ENCODE measurements around the gene LDLRAP1.

LDLRAP1 gene

DNA sequence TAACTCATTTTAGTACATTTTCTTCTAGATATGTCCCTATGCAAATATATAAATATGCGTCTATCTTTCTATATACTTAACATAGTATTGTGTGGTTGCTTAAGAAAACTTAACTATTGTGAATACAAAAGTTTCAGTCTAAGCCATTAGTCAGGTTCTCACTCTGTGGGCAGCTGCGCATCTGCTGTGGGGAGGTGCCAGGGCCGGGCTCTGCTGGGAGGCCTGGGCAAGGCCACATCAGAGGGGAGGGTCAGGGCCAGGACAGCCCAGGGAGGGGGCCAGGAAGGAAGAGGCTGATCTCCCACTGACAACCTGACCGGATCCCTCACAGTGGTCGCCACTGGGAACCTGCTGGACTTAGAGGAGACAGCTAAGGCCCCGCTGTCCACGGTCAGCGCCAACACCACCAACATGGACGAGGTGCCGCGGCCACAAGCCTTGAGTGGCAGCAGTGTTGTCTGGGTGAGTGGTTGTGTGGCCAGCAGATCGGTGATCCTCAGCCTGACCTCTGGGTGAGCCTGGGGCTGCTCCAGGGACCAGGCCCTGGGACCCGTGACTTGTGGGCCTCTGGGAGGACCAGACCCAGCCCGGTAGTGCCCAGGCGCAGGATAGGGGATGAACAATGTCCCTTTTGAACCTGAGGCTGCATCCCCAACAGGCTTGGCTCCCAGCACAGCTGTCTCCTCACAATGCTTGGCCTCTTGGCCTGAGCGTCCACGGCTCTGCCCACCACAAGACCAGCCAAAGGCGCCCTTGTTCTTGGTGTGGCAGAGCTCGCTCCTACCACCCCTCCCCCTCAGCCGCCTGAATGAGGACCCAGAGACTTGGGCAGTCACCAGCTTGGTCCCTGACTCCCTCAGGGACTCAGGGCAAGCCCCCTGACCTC is 20.2 kb downstream of the LDLRAP1 start:
- no peak for DNase-seq

DNA sequence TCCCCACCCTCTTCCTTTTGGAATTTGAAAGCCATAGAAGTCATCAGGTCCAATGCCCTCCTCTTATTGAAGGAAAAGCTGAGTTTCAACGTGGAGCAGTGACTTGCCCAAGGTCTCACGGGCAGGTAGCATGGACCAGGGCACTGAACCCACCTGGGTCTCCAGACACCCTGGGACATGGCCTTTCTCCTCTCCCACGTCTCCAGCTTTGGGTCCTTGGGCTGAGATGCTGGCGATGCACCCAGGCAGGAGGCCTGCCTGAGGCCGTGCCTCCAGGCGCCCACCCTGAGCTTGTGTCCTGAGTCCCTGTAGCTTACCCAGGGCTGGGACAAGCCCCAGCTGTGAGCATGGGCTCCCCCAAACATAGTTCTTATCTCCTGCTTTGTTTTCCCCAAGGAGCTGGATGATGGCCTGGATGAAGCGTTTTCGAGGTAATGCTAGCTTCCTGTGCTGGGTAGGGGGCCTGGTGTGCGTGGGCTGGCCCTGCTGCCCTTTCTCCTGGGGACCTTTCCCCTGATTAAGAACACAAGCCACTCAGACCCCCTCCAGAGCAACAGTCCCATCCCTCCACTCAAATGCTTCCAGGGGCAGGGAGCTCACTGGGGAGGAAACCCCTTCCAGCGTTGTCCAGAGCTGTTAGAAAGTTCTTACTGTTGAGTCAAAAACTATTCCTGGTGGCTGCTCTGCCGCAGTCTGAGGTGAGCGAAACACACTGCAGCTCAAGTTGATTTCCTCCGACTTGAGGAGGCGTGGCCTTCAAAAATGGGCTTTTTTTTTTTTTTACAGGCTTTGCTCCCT is 21.6 kb downstream of the LDLRAP1 start:
- DNase-seq: no peak

DNA sequence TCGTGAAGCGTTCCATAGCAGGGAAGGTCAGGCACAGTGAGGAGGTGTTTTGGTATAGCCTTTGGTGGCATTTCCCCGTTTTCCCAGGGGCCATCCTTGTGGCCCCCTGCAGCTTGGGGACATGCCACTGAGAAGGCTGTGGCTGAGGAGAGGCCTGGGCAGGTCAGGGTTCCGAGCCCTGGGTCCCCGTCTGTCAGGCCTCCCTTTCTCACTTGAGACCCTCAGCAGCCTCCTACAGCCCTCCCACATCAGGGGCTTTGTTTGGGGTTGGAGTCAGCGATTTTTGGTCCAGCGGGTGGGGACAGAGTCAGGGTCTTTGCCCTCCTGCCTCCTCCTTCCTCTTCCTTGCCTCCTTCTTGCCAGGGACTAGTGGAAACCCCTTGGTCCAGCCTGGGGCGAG is 22.2 kb downstream of the LDLRAP1 start:
- no peak for DNase-seq

GRCh38 chr1:25566176-25566729 is 22.8 kb downstream of the LDLRAP1 start:
- no peak for DNase-seq

GRCh38 chr1:25566730-25567341 is 23.4 kb downstream of the LDLRAP1 start:
- DNase-seq: no peak

- DNase-seq: no peak
Observed at GRCh38 chr1:25567710-25568089, 24.3 kb downstream of the LDLRAP1 start.

- DNase-seq: no peak
Observed at GRCh38 chr1:25568090-25568833, 24.9 kb downstream of the LDLRAP1 start.

GRCh38 chr1:25568834-25569596 is 25.6 kb downstream of the LDLRAP1 start:
- DNase-seq: no peak

GRCh38 chr1:25569597-25570396 is 26.4 kb downstream of the LDLRAP1 start:
- DNase-seq: no peak

DNA sequence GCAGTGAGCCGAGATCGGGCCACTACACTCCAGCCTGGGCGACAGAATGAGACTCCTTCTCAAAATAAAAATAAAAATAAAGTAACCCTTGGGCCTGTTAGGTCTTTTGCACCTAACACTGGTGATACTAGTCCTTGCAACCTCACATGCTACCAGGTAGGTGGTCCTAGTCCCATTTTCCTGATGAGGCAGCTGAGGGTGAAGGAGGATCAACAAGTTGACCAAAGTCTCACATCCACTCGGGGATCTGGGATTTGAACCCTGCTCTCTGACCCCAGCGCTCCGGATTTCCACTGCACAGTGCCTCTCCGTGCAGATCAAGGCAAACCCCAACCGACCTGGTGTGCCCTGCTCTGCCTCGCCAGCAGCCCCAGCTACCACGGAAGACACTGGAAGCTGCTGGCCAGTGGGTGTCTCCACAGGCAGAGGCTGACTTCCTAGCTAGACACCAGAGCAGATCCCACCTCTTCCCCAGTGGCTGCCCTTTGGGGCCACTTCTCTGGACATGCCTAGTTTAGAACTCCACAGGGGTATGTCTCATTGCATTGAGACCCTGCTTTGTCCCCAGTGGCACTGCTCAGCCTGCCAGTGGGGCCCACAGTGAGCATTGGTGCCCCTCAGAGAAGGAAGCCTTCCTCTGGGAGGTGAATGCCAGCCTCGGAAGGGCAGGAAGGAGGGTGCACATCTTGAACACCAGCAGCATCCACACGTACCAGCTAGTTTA is 27.6 kb downstream of the LDLRAP1 start:
- DNase-seq: no peak

DNA sequence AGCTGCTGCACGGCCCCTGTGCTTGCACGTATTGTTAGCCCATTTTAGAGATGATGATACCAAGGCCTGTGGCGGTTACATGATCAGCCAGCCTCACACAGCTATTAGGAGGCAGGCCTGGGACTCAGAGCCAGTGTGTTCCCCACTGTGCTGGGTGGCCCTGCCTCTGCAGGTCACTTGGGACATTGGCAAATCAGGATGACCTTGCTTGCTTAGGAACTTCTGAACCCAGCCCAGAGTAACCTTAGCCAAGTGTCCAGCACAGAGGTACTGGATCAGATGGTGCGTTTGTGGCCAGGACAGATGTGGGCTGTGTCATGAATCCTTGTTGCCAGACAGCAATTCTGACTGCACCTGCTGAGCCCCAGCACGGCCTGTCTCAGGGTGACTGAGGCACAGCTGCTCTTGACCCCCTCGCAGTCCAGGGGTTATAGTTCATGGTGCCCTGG is 28.1 kb downstream of the LDLRAP1 start:
- DNase-seq: no peak

DNA sequence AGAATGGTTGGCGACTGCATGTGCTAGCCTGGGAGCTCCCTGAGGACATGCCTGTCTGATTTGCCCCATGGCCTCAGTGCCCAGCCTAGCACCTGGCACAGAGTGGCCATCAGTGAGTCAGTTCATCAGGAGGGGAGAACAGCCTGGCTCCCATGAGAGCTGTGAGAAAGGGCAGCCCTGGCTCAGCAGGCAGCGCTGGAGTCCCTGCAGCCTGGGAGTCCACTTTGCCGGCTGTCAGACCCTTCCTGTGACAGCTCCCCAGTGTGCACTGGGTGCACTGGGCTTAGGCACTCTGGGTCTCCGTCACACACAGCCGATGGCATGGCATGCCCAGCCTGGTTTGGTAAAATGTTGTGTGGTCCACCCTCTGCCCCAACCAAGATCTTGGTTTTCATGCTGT is 28.7 kb downstream of the LDLRAP1 start:
- DNase-seq: no peak

DNA sequence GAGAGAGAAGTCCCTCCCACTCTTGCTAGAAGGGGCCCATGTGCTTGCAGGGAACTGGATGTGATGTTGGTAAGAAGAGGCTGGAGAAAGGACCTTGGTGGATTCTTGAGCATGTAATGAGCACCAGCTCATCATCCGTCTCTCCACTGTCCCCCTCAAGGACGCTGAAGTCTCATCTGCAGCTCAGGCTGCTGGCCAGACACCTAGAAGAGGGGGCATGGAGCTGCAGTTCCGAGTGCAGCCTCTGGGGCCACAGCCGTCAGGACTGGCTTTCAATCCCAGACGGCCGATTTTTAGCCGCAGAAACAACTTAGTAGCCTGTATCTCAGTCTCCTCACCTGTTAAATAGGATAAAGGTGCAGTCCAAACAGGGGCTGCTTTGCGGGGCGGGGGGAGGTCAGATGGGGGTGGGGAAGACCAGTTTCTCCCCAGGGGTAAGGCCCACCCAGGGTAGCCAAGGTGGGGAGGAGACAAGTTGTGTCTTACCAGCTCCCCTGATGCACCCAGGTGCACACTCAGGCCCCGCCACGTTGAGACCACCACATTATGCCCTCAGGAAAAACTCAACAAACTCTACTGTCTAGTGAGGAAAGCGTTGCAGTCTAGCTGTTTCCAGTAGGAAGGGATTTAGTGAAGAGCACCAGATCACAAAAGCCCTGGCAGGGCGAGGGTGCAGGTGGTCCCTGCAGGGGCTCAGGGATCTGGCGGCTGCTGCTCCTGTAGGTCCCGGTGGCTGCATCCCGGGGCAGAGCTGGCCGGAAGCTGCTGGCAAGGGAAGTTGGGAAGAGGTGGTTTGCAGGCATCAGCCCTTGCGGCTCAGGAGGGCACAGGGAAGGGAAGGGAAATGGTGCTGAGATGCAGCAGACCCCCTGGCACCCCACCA is 29.5 kb downstream of the LDLRAP1 start:
- no peak for DNase-seq

DNA sequence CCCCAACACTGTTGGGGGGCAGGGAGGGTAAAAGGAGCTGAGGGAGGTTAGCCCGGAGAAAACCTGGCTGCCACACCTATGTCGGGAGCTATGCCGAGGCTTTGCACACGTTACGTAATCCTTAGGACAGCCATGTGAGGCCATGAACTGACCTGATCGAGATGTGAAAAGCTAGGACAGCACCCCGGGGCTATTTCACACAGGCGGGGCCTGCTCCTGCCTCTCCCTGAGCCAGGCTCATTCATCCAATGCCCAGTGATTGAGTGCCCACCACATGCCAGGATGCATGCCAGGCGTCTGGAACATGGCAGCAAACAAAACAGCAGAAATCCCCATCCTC is 30.2 kb downstream of the LDLRAP1 start:
- no peak for DNase-seq

DNA sequence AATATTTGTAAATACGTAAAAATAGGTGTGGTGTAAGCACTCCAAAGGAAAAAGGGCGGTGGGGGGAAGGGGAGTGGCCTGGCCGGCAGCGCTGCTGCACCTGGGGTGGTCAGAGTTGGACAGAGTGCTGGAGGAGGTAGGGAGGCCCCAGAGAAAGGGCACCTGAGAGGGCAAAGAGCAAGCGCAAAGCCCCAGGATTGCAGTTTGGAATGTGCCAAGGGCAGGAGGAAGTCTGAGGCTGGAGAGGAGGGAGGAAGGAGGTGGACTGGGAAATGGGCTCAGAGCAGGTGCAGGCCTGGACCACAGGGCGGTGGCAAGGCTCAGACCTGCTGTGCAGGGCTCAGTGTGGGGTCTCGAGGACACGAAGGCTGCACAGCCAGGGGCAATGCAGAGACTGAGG is 30.6 kb downstream of the LDLRAP1 start:
- no peak for DNase-seq

DNA sequence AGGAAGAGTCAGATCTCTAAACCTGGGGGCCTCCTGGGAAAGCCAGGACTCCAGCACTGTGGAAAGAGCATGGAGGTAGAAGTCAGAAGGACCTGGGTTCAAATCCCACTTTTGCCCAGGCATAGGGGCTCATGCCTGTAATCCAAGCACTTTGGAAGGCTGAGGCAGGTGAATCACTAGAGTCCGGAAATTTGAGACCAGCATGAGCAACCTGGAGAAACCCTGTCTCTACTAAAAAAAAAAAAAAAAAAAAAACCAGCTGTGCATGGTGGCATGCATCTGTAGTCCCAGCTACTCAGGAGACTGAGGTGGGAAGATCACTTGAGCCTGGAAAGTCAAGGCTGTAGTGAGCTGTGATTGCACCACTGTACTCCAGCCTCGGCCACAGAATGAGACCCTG is 31.8 kb downstream of the LDLRAP1 start:
- DNase-seq: no peak

DNA sequence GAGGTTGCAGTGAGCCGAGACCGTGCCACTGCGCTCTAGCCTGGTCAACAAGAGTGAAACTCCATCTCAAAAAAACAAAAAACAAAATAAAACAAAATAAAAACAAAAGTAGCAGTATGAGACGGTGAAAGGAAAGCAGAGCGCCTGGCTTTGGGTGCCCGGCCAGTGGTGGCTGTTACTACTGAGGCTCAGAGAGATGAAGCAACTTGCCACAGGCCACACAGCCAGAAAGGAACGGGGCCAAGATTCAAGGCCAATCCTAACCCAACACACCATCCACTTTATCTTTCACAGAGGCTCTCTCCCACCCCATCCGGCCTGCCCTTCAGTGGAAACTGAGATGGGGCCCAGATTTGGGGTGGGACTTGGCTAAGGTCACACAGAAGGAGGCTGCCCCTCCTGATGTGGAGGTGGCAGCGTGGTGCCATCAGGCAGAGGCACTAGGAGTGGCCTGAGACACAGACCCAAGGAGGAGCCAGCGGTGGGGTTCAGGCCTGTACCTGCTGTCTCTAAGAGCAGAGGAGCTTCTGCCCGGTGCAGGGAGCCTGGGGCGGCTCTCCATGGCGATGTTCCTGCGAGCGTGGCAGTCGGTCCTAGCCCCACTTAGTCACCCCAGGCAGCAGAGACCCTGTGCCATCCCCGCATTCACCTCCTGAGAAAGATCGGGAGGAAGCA is 33.2 kb downstream of the LDLRAP1 start:
- DNase-seq: no peak

- no peak for DNase-seq
Observed at GRCh38 chr1:25577134-25577920, 33.9 kb downstream of the LDLRAP1 start.
